H9 (cell line): Measurements from ENCODE around the gene SCNN1B. TPM values are rescaled to one million over a fixed set of nuclear protein-coding genes. Genes with fewer than 3 reads are reported as not detected.

Experiments used
- DNase-seq: peaks from one replicate; pipeline ENCODE4 v3.0.0-alpha.2; 2017
- H2AFZ ChIP-seq: one replicate; pipeline ENCODE4 v1.6.1; 2013; ENCODE audit warnings: mild to moderate bottlenecking, low read length, control low read depth, moderate library complexity
- H2AK5ac ChIP-seq: 2 replicates; pipeline ENCODE4 v1.6.1; 2013; ENCODE audit warnings: low read length, control low read depth, mixed read lengths; ENCODE audit not compliant: insufficient read length
- H2BK120ac ChIP-seq: one replicate; pipeline ENCODE4 v1.6.1; 2013; ENCODE audit warnings: low read depth, mild to moderate bottlenecking, low read length, control low read depth, inconsistent platforms; ENCODE audit not compliant: poor library complexity, severe bottlenecking
- H2BK12ac ChIP-seq: 2 replicates; pipeline ENCODE4 v1.6.1; 2013; ENCODE audit warnings: low read length, control low read depth, mixed read lengths, low read depth; ENCODE audit not compliant: insufficient read length
- H2BK15ac ChIP-seq: 2 replicates; pipeline ENCODE4 v1.6.1; 2013; ENCODE audit warnings: low read depth, low read length, control low read depth
- H2BK20ac ChIP-seq: one replicate; pipeline ENCODE4 v1.6.1; 2013; ENCODE audit warnings: low read depth, mild to moderate bottlenecking, low read length, control low read depth, inconsistent platforms; ENCODE audit not compliant: poor library complexity, severe bottlenecking
- H2BK5ac ChIP-seq: 2 replicates; pipeline ENCODE4 v1.6.1; 2013; ENCODE audit warnings: low read length, control low read depth, mixed read lengths; ENCODE audit not compliant: insufficient read length
- H3K14ac ChIP-seq: 2 replicates; pipeline ENCODE4 v1.6.1; 2013; ENCODE audit warnings: low read length, control low read depth; ENCODE audit not compliant: insufficient read depth
- H3K18ac ChIP-seq: 2 replicates; pipeline ENCODE4 v1.6.1; 2013; ENCODE audit warnings: low read depth, mild to moderate bottlenecking, mixed read lengths, low read length, control low read depth; ENCODE audit not compliant: insufficient read length
- H3K23ac ChIP-seq: 2 replicates; pipeline ENCODE4 v1.6.1; 2013; ENCODE audit warnings: low read length, control low read depth, mixed read lengths, low read depth; ENCODE audit not compliant: insufficient read length
- H3K23me2 ChIP-seq: 2 replicates; pipeline ENCODE4 v1.6.1; 2013; ENCODE audit warnings: low read depth, mild to moderate bottlenecking, mixed read lengths, low read length, control low read depth; ENCODE audit not compliant: insufficient read length, poor library complexity, severe bottlenecking
- H3K27ac ChIP-seq: 2 replicates; pipeline ENCODE4 v1.5.1; 2013; ENCODE audit warnings: low read length, control low read depth, mixed read lengths, low read depth; ENCODE audit not compliant: insufficient read length
- H3K27me3 ChIP-seq: 2 replicates; pipeline ENCODE4 v1.6.1; 2013; ENCODE audit warnings: low read length, control low read depth, inconsistent platforms; ENCODE audit not compliant: insufficient read depth
- H3K4ac ChIP-seq: 2 replicates; pipeline ENCODE4 v1.6.1; 2013; ENCODE audit warnings: low read depth, mild to moderate bottlenecking, control low read depth, inconsistent platforms, low read length, moderate library complexity
- H3K4me1 ChIP-seq: 2 replicates; pipeline ENCODE4 v1.6.1; 2013; ENCODE audit warnings: low read length, control low read depth, inconsistent platforms; ENCODE audit not compliant: insufficient read depth
- H3K4me2 ChIP-seq: 2 replicates; pipeline ENCODE4 v1.6.1; 2013; ENCODE audit warnings: low read length, control low read depth, mixed read lengths; ENCODE audit not compliant: insufficient read length, insufficient read depth
- H3K56ac ChIP-seq: 2 replicates; pipeline ENCODE4 v1.6.1; 2013; ENCODE audit warnings: low read depth, mild to moderate bottlenecking, mixed read lengths, low read length, control low read depth; ENCODE audit not compliant: insufficient read length
- H3K79me1 ChIP-seq: 2 replicates; pipeline ENCODE4 v1.6.1; 2013; ENCODE audit warnings: low read depth, mild to moderate bottlenecking, moderate library complexity, low read length, control low read depth, inconsistent platforms; ENCODE audit not compliant: insufficient read depth, poor library complexity, severe bottlenecking
- H3K79me2 ChIP-seq: 2 replicates; pipeline ENCODE4 v1.6.1; 2013; ENCODE audit warnings: low read length, control low read depth, inconsistent platforms; ENCODE audit not compliant: insufficient read depth
- H3K9ac ChIP-seq: 2 replicates; pipeline ENCODE4 v1.6.1; 2013; ENCODE audit warnings: low read length, control low read depth, mixed read lengths; ENCODE audit not compliant: insufficient read length; ENCODE audit errors: extremely low read depth
- H3K9me3 ChIP-seq: one replicate; pipeline ENCODE4 v1.6.1; 2013; ENCODE audit warnings: low read depth, low read length, inconsistent platforms; ENCODE audit not compliant: control insufficient read depth
- H3T11ph ChIP-seq: one replicate; pipeline ENCODE4 v1.6.1; 2013; ENCODE audit warnings: mild to moderate bottlenecking, low read length, control low read depth, inconsistent platforms
- H4K20me1 ChIP-seq: one replicate; pipeline ENCODE4 v1.6.1; 2013; ENCODE audit not compliant: control insufficient read depth, insufficient read length, insufficient read depth
- H4K5ac ChIP-seq: 2 replicates; pipeline ENCODE4 v1.6.1; 2013; ENCODE audit warnings: low read depth, mild to moderate bottlenecking, mixed read lengths, low read length, control low read depth; ENCODE audit not compliant: insufficient read length
- H4K8ac ChIP-seq: replicated peaks from 2 replicates; pipeline ENCODE4 v1.6.1; 2013; ENCODE audit warnings: low read length, control low read depth, mixed read lengths, low read depth; ENCODE audit not compliant: insufficient read length
- H4K91ac ChIP-seq: 2 replicates; pipeline ENCODE4 v1.6.1; 2013; ENCODE audit warnings: low read depth, mild to moderate bottlenecking, moderate library complexity, mixed read lengths, low read length, control low read depth; ENCODE audit not compliant: insufficient read length
- H3K27ac Mint-ChIP-seq, 3 experiments: 2 replicates in 2 of 3; 3 replicates in 1 of 3; pipeline ENCODE4 v1.8.0; 2020 to 2021; ENCODE audit warnings: mixed read lengths in 3 of 3, mild to moderate bottlenecking in 1 of 3, moderate library complexity in 1 of 3
- H3K27me3 Mint-ChIP-seq: 2 replicates; pipeline ENCODE4 v1.8.0; 2021; ENCODE audit warnings: low read depth, mild to moderate bottlenecking, moderate library complexity, mixed read lengths
- H3K36me3 Mint-ChIP-seq, 3 experiments: 2 replicates in 2 of 3; 3 replicates in 1 of 3; pipeline ENCODE4 v1.8.0; 2020 to 2021; ENCODE audit warnings: low read depth in 3 of 3, mixed read lengths in 3 of 3; ENCODE audit not compliant: insufficient read depth in 1 of 3
- H3K4me1 Mint-ChIP-seq, 2 experiments: 2 replicates each; pipeline ENCODE4 v1.8.0; 2020; ENCODE audit warnings: mixed read lengths in 2 of 2
- H3K4me3 Mint-ChIP-seq, 2 experiments: 2 replicates in 1 of 2; 3 replicates in 1 of 2; pipeline ENCODE4 v1.8.0; 2020 to 2021; ENCODE audit warnings: mild to moderate bottlenecking in 2 of 2, mixed read lengths in 2 of 2, moderate library complexity in 1 of 2
- H3K9me3 Mint-ChIP-seq, 2 experiments: 2 replicates in 1 of 2; 3 replicates in 1 of 2; pipeline ENCODE4 v1.8.0; 2020; ENCODE audit warnings: mild to moderate bottlenecking in 2 of 2, mixed read lengths in 2 of 2, moderate library complexity in 1 of 2
- CTCF ChIP-seq: fragments of 200-600 bp; sonication (generic); conservative IDR thresholded peaks from 3 replicates; pipeline ENCODE4 v1.8.0; 2021; ENCODE audit warnings: antibody characterized with exemption, mild to moderate bottlenecking
- WGBS: extraction: QIAGEN DNeasy Blood & Tissue Kit; methylation state at CpG from one replicate; pipeline ENCODE4 v1.1.7; 2013; ENCODE audit warnings: missing lambda C conversion rate, low lambda C conversion rate, mixed read lengths; ENCODE audit not compliant: insufficient read length; ENCODE audit errors: extremely low coverage; 5-methylcytosine and 5-hydroxymethylcytosine counted together
- total RNA-seq: library from RNA; stranded (reverse); gene quantifications from 2 replicates; pipeline ENCODE4 v1.2.1, GENCODE V29; 2021

SCNN1B gene
- total RNA-seq, 1 experiment from 2014 or later: 0.11 TPM

GRCh38 chr16:23385441-23385840 lies 83.3 kb downstream of the SCNN1B start:
- H3K23me2 ChIP-seq: no peaks in the 10 kb centered on the region
- H3T11ph ChIP-seq: no peak overlapping the region
- Mint-ChIP-seq H3K4me1 (peaks cover 5% of the 10 kb centered on the region in 2 experiments; a peak in 2 of 4 replicates), H3K36me3 (peaks cover 8 to 21% (median 15%) of the 10 kb centered on the region in 3 experiments; a peak in 6 of 7 replicates), H3K27me3 (no peaks in the 10 kb centered on the region), H3K27ac (no peak overlapping the region), H3K4me3 (no peak overlapping the region), H3K9me3 (no peaks in the 10 kb centered on the region)
- no peaks in the 10 kb centered on the region for H3K9me3 ChIP-seq
- no peaks in the 10 kb centered on the region for H3K79me1 ChIP-seq
- H2BK12ac ChIP-seq: no peak overlapping the region
- H3K4me2 ChIP-seq: no peak overlapping the region
- no peak overlapping the region for H4K8ac ChIP-seq
- no peak overlapping the region for H2AFZ ChIP-seq
- H3K79me2 ChIP-seq: no peaks in the 10 kb centered on the region
- no peak overlapping the region for H3K9ac ChIP-seq
- TF ChIP-seq CTCF: no peak
- H3K27ac ChIP-seq: no peak overlapping the region
- no peak overlapping the region for H2BK15ac ChIP-seq
- H2BK120ac ChIP-seq: no peak overlapping the region
- no peaks in the 10 kb centered on the region for H4K20me1 ChIP-seq
- DNase-seq: no peak
- no peak overlapping the region for H2BK5ac ChIP-seq
- H3K56ac ChIP-seq: no peak overlapping the region
- no peak overlapping the region for H4K91ac ChIP-seq
- no peak overlapping the region for H3K14ac ChIP-seq
- no peak overlapping the region for H3K23ac ChIP-seq
- no peaks in the 10 kb centered on the region for H3K27me3 ChIP-seq
- H3K18ac ChIP-seq: no peak overlapping the region
- WGBS: no CpG with 5 or more reads among the region's 15 CpGs
- no peak overlapping the region for H2BK20ac ChIP-seq
- H3K4me1 ChIP-seq: no peaks in the 10 kb centered on the region
- no peak overlapping the region for H4K5ac ChIP-seq
- H3K4ac ChIP-seq: no peak overlapping the region
- H2AK5ac ChIP-seq: no peak overlapping the region
